ENCODE results near the gene SEC14L6. TPM values are rescaled to one million over a fixed set of nuclear protein-coding genes. Genes with fewer than 3 reads are reported as not detected.

The SEC14L6 gene
- total and polyA plus RNA-seq, 9 donors = 0.13 to 0.62 (median 0.22) TPM

DNA sequence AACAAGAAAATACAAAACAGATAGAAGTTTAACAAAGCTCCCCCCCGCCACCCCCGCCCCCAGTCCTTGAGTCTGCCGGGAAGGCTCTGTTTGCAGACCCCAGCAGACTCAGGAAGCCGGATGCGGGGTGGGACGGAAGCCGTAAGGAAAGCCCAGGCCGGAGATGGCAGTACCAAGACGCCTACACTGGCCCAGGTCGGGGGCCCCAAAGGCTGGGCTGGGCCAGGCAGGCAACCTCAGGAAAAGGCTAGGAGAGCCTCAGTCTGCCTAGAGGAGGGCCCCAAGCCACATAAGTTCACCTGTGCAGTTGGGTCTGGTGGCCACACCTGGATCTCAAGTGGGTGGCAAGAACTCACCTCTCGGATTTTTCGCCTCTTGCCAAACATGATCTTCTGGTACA lies 31.9 kb upstream of the SEC14L6 start:
- Histone ChIP-seq H3K4me3 (ENCODE audit: low read length) (no peak overlapping the region), H3K27ac (ENCODE audit: low read length) (no peak overlapping the region), H3K4me1 (ENCODE audit: control insufficient read depth, insufficient read depth, low read length) (peaks cover 31% of the 10 kb centered on the region), H3K36me3 (ENCODE audit: control insufficient read depth, insufficient read depth, low read length) (peaks cover 82% of the 10 kb centered on the region), H3K27me3 (ENCODE audit: control insufficient read depth, insufficient read depth, low read length) (peaks cover 12% of the 10 kb centered on the region), H3K9me3 (replicated peaks; ENCODE audit: control insufficient read depth, low read depth, low read length) (no peaks in the 10 kb centered on the region)
- WGBS (ENCODE audit: insufficient coverage) = 92% methylated on average over 11 of the region's 12 CpGs
- DNase-seq = no peak

DNA sequence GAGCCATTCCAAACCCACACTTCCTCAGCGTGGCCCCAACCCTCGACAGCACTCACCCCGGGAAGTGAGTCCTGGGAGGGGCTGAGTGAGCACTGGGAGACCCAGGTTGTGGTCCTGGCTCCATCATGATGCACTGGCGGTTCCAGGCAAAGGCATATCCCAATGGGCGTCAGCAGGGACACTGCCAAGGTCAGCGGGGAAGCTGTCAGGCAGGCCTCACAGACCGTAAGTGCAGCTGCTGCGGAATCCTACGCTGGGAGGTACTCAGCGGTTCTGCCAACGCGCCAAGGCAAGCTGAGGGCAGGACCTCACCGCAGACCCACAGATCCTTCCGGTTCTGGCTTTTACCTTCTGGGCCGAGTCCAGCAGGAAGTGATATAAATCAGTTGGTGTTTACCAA lies 29.3 kb upstream of the SEC14L6 start:
- Histone ChIP-seq H3K9me3 (replicated peaks; ENCODE audit: control insufficient read depth, low read depth, low read length) (no peaks in the 10 kb centered on the region), H3K36me3 (ENCODE audit: control insufficient read depth, insufficient read depth, low read length) (peaks cover 56% of the 10 kb centered on the region), H3K27ac (ENCODE audit: low read length) (peak overlapping the region; percentile 83), H3K27me3 (ENCODE audit: control insufficient read depth, insufficient read depth, low read length) (peaks cover 18% of the 10 kb centered on the region), H3K4me3 (ENCODE audit: low read length) (no peak overlapping the region), H3K4me1 (ENCODE audit: control insufficient read depth, insufficient read depth, low read length) (peaks cover 36% of the 10 kb centered on the region)
- peak; percentile 41 for DNase-seq
- 76% methylated on average over 9 of the region's 15 CpGs for WGBS (ENCODE audit: insufficient coverage)

- Histone ChIP-seq H3K9me3 (replicated peaks; ENCODE audit: control insufficient read depth, low read depth, low read length) (no peaks in the 10 kb centered on the region), H3K36me3 (ENCODE audit: control insufficient read depth, insufficient read depth, low read length) (peaks cover 48% of the 10 kb centered on the region), H3K4me1 (ENCODE audit: control insufficient read depth, insufficient read depth, low read length) (peaks cover 36% of the 10 kb centered on the region), H3K4me3 (ENCODE audit: low read length) (peak overlapping the region; percentile 32), H3K27me3 (ENCODE audit: control insufficient read depth, insufficient read depth, low read length) (peaks cover 18% of the 10 kb centered on the region), H3K27ac (ENCODE audit: low read length) (peak overlapping the region; percentile 83)
- peak; percentile 77 for DNase-seq
- 42% methylated on average over 12 of the region's 12 CpGs for WGBS (ENCODE audit: insufficient coverage)
Measured at GRCh38 chr22:30574997-30575671, 28.6 kb upstream of the SEC14L6 start.

- Histone ChIP-seq H3K27me3 (ENCODE audit: control insufficient read depth, insufficient read depth, low read length) (peaks cover 18% of the 10 kb centered on the region), H3K27ac (ENCODE audit: low read length) (peak within 1 kb of the TSS; percentile 83), H3K9me3 (replicated peaks; ENCODE audit: control insufficient read depth, low read depth, low read length) (no peaks in the 10 kb centered on the region), H3K36me3 (ENCODE audit: control insufficient read depth, insufficient read depth, low read length) (peaks cover 40% of the 10 kb centered on the region), H3K4me1 (ENCODE audit: control insufficient read depth, insufficient read depth, low read length) (peaks cover 36% of the 10 kb centered on the region), H3K4me3 (ENCODE audit: low read length) (peak within 1 kb of the TSS; percentile 32)
- WGBS (ENCODE audit: insufficient coverage) = 1% methylated on average over 62 of the region's 75 CpGs
- no peak for DNase-seq
Measured at GRCh38 chr22:30574095-30574981, 27.8 kb upstream of the SEC14L6 start, which contains the start of gene GAL3ST1. GAL3ST1 (minus strand) TSS chr22:30574665; CDS start chr22:30557392, 17,273 bp downstream.

GRCh38 chr22:30573594-30574094 lies 27.1 kb upstream of the SEC14L6 start:
- DNase-seq = peak; percentile 65
- Histone ChIP-seq H3K27ac (ENCODE audit: low read length) (peak overlapping the region; percentile 59), H3K27me3 (ENCODE audit: control insufficient read depth, insufficient read depth, low read length) (peaks cover 18% of the 10 kb centered on the region), H3K36me3 (ENCODE audit: control insufficient read depth, insufficient read depth, low read length) (peaks cover 34% of the 10 kb centered on the region), H3K4me1 (ENCODE audit: control insufficient read depth, insufficient read depth, low read length) (peaks cover 36% of the 10 kb centered on the region), H3K4me3 (ENCODE audit: low read length) (peak overlapping the region; percentile 22), H3K9me3 (replicated peaks; ENCODE audit: control insufficient read depth, low read depth, low read length) (no peaks in the 10 kb centered on the region)
- WGBS (ENCODE audit: insufficient coverage) = 55% methylated on average over 6 of the region's 7 CpGs

- H3K4me1 ChIP-seq (ENCODE audit: control insufficient read depth, insufficient read depth, low read length) = peaks cover 36% of the 10 kb centered on the region
- no peak for DNase-seq
- H3K27ac ChIP-seq (ENCODE audit: low read length) = peak overlapping the region; percentile 29
- H3K4me3 ChIP-seq (ENCODE audit: low read length) = no peak overlapping the region
- H3K27me3 ChIP-seq (ENCODE audit: control insufficient read depth, insufficient read depth, low read length) = peaks cover 18% of the 10 kb centered on the region
- no peaks in the 10 kb centered on the region for H3K9me3 ChIP-seq (replicated peaks; ENCODE audit: control insufficient read depth, low read depth, low read length)
- 43% methylated on average over 9 of the region's 12 CpGs for WGBS (ENCODE audit: insufficient coverage)
- peaks cover 27% of the 10 kb centered on the region for H3K36me3 ChIP-seq (ENCODE audit: control insufficient read depth, insufficient read depth, low read length)
Measured at GRCh38 chr22:30572840-30573593, 26.5 kb upstream of the SEC14L6 start.

GRCh38 chr22:30572210-30572609 lies 25.7 kb upstream of the SEC14L6 start:
- 40% methylated on average over 1 of the region's 6 CpGs for WGBS (ENCODE audit: insufficient coverage)
- no peak overlapping the region for H3K27ac ChIP-seq (ENCODE audit: low read length)
- peaks cover 36% of the 10 kb centered on the region for H3K4me1 ChIP-seq (ENCODE audit: control insufficient read depth, insufficient read depth, low read length)

GRCh38 chr22:30569674-30570202 lies 23.2 kb upstream of the SEC14L6 start:
- Histone ChIP-seq H3K36me3 (ENCODE audit: control insufficient read depth, insufficient read depth, low read length) (no peaks in the 10 kb centered on the region), H3K4me3 (ENCODE audit: low read length) (no peak overlapping the region), H3K27ac (ENCODE audit: low read length) (no peak overlapping the region), H3K27me3 (ENCODE audit: control insufficient read depth, insufficient read depth, low read length) (peaks cover 13% of the 10 kb centered on the region), H3K4me1 (ENCODE audit: control insufficient read depth, insufficient read depth, low read length) (peaks cover 15% of the 10 kb centered on the region), H3K9me3 (replicated peaks; ENCODE audit: control insufficient read depth, low read depth, low read length) (no peaks in the 10 kb centered on the region)
- no peak for DNase-seq
- 80% methylated on average over 3 of the region's 10 CpGs for WGBS (ENCODE audit: insufficient coverage)

More at GRCh38 chr22:30572210-30572609, 25.7 kb upstream of the SEC14L6 start:
- peaks cover 18% of the 10 kb centered on the region for H3K27me3 ChIP-seq (ENCODE audit: control insufficient read depth, insufficient read depth, low read length)
- peaks cover 19% of the 10 kb centered on the region for H3K36me3 ChIP-seq (ENCODE audit: control insufficient read depth, insufficient read depth, low read length)
- H3K4me3 ChIP-seq (ENCODE audit: low read length) = no peak overlapping the region
- no peak for DNase-seq
- H3K9me3 ChIP-seq (replicated peaks; ENCODE audit: control insufficient read depth, low read depth, low read length) = no peaks in the 10 kb centered on the region

DNA sequence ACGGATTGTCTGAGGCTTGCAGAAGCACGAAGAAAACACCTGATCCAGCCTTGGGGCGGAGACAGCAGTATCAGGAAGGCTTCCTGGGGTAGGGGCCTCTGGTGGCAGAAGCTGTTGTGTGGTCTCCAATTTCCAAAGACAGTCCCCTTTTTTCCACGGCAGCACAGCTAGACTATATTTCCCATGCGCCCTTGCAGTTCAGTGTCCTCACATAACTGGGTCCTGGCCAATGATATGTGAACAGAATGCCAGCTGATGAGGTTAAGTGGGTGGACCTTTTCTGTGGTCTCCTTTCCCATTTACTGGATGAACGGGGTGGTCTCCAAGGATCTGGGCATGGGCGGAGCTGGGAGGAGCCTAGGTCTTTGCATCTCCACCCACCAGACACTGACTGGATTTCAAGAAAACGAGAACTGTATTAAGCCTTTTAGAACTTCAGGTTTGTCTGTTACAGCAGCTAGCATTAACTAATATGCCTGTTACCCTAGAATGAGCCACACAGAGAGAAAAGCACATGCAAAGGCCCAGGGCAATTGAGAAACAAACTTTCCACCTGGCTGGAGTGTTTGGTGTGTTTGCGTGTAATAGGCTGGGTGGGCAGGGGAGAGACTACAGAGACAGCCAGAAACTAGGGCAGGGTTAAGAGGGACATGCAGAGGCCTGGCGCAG lies 21.7 kb upstream of the SEC14L6 start:
- Histone ChIP-seq H3K36me3 (ENCODE audit: control insufficient read depth, insufficient read depth, low read length) (no peaks in the 10 kb centered on the region), H3K4me3 (ENCODE audit: low read length) (no peak overlapping the region), H3K9me3 (replicated peaks; ENCODE audit: control insufficient read depth, low read depth, low read length) (no peaks in the 10 kb centered on the region), H3K4me1 (ENCODE audit: control insufficient read depth, insufficient read depth, low read length) (peaks cover 3% of the 10 kb centered on the region), H3K27me3 (ENCODE audit: control insufficient read depth, insufficient read depth, low read length) (peaks cover 5% of the 10 kb centered on the region), H3K27ac (ENCODE audit: low read length) (no peak overlapping the region)
- DNase-seq = no peak
- WGBS (ENCODE audit: insufficient coverage) = 67% methylated on average over 4 of the region's 10 CpGs

Measured in muscle of leg (tissue), 11 donors.